Measurements from ENCODE around the gene MTIF3. TPM values are rescaled to one million over a fixed set of nuclear protein-coding genes. Genes with fewer than 3 reads are reported as not detected.
A peak's percentile ranks its signal among the peaks of the same experiment; 100 is the strongest.

Gene MTIF3
- polyA plus RNA-seq, 1 of the 3 experiments (the other 2 are of a cell fraction), result 29.5 TPM

DNA sequence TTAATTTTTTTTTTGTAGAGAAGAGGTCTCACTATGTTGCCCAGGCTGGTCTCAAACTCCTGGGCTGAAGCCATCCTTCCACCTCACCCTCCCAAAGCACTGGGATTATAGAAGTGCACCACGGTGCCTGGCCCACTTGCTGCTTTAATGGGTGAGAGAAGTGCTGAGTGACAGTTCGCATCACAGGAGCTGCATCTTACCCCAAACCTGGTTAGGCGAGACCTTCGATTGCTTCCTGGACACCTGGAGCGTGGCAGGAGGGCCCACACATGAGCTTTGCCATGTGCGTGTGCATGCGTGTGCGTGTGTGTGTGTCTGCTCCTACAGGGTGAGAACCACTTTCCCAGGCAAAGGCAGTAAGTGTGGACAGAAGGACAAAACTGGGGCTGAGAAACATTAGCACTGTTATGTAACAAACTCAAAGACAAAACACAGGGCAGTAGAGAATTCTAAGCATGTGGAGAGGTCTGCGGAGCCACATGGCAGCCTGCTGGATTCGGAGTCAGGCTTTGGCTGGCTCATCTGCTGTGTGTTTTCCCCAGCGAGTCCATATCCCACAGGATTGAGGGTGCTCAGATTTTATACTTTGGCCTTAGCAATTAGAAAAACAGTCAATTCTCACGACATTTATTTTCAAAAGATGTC lies 11.7 kb upstream of the MTIF3 start:
- DNase-seq, result no peak
- H3K9me2 ChIP-seq, result no peaks in the 10 kb centered on the region
- H3K27me3 ChIP-seq (ENCODE audit: insufficient read depth), result no peaks in the 10 kb centered on the region; the same call in 1 of the 2 replicates
- no peaks in the 10 kb centered on the region for H3K9me3 ChIP-seq
- peaks cover 0 to 3% of the 10 kb centered on the region in 2 experiments; a peak in 1 of 4 replicates for H3K4me1 ChIP-seq (ENCODE audit: control insufficient read depth in 1 of 2, insufficient read depth in 2 of 2, low read depth in 1 of 2, low read length in 1 of 2)
- no peak overlapping the region for H3K9ac ChIP-seq
- no peak overlapping the region for H3K4me3 ChIP-seq (ENCODE audit: low read depth in 2 of 2, low read length in 1 of 2)
- ChIA-PET CTCF (interaction anchor here (1.3 to 1.6 kb wide), 2 partner anchors 100 to 365 kb away, joined by 4 to 6 read pairs; no protein-coding TSS in a partner anchor), POLR2A (no interaction called here)
- H2AFZ ChIP-seq (ENCODE audit: low read depth), result 0 out of 2 replicates have a peak overlapping the region, but pooled peaks have one; percentile 23
- H3K4me2 ChIP-seq, result peak overlapping the region; percentile 24; the same call in 1 of the 2 replicates
- no peaks in the 10 kb centered on the region for H4K20me1 ChIP-seq (ENCODE audit: insufficient read depth)
- no peaks in the 10 kb centered on the region for H3K79me2 ChIP-seq (ENCODE audit: insufficient read depth)
- no peaks in the 10 kb centered on the region for H3K36me3 ChIP-seq (replicated peaks in 1 of 2; ENCODE audit: control insufficient read depth in 1 of 2, insufficient read depth in 2 of 2, low read length in 1 of 2)
- TF ChIP-seq, protein P1, sequence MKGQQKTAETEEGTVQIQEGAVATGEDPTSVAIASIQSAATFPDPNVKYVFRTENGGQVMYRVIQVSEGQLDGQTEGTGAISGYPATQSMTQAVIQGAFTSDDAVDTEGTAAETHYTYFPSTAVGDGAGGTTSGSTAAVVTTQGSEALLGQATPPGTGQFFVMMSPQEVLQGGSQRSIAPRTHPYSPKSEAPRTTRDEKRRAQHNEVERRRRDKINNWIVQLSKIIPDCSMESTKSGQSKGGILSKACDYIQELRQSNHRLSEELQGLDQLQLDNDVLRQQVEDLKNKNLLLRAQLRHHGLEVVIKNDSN (IDR thresholded peaks at IDR 0.05; ENCODE audit: borderline replicate concordance, low read depth), result no peak
- no peak for TF ChIP-seq RFX5 (IDR thresholded peaks at IDR 0.05; ENCODE audit: low read length)
- TF ChIP-seq JUND (IDR thresholded peaks at IDR 0.05), result no peak
- TF ChIP-seq SMC3 (IDR thresholded peaks at IDR 0.05; ENCODE audit: low read depth, low read length), result no peak
- no peak for TF ChIP-seq GATA2 (CRISPR knock-in tag; IDR thresholded peaks at IDR 0.05)
- TF ChIP-seq CHD2 (IDR thresholded peaks at IDR 0.05; ENCODE audit: low read length, partially characterized antibody), result no peak
- TF ChIP-seq NRF1 (IDR thresholded peaks at IDR 0.05; ENCODE audit: low read depth, low read length), result no peak
- no peak for TF ChIP-seq GABPA (IDR thresholded peaks at IDR 0.05; ENCODE audit: low read depth)
- TF ChIP-seq SIN3A (IDR thresholded peaks at IDR 0.05; ENCODE audit: borderline replicate concordance, low read depth, low read length), result no peak
- no peak for TF ChIP-seq POLR2AphosphoS5 (IDR thresholded peaks at IDR 0.05; ENCODE audit: low read depth, low read length)
- TF ChIP-seq, protein P2, sequence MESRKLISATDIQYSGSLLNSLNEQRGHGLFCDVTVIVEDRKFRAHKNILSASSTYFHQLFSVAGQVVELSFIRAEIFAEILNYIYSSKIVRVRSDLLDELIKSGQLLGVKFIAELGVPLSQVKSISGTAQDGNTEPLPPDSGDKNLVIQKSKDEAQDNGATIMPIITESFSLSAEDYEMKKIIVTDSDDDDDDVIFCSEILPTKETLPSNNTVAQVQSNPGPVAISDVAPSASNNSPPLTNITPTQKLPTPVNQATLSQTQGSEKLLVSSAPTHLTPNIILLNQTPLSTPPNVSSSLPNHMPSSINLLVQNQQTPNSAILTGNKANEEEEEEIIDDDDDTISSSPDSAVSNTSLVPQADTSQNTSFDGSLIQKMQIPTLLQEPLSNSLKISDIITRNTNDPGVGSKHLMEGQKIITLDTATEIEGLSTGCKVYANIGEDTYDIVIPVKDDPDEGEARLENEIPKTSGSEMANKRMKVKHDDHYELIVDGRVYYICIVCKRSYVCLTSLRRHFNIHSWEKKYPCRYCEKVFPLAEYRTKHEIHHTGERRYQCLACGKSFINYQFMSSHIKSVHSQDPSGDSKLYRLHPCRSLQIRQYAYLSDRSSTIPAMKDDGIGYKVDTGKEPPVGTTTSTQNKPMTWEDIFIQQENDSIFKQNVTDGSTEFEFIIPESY (IDR thresholded peaks at IDR 0.05; ENCODE audit: borderline replicate concordance, low read depth), result no peak
- TF ChIP-seq, protein P3, sequence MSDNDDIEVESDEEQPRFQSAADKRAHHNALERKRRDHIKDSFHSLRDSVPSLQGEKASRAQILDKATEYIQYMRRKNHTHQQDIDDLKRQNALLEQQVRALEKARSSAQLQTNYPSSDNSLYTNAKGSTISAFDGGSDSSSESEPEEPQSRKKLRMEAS (IDR thresholded peaks at IDR 0.05; ENCODE audit: low read depth), result no peak
- TF ChIP-seq, protein P4, sequence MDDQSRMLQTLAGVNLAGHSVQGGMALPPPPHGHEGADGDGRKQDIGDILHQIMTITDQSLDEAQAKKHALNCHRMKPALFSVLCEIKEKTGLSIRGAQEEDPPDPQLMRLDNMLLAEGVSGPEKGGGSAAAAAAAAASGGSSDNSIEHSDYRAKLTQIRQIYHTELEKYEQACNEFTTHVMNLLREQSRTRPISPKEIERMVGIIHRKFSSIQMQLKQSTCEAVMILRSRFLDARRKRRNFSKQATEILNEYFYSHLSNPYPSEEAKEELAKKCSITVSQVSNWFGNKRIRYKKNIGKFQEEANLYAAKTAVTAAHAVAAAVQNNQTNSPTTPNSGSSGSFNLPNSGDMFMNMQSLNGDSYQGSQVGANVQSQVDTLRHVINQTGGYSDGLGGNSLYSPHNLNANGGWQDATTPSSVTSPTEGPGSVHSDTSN (IDR thresholded peaks at IDR 0.05), result no peak
- TF ChIP-seq RCOR1 (IDR thresholded peaks at IDR 0.05; ENCODE audit: low read length), result no peak
- no peak for TF ChIP-seq YY1 (IDR thresholded peaks at IDR 0.05; ENCODE audit: low read depth)
- no peak for TF ChIP-seq MXI1 (IDR thresholded peaks at IDR 0.05; ENCODE audit: low read depth, low read length)
- TF ChIP-seq ELF1 (IDR thresholded peaks at IDR 0.05), result no peak
- no peak for TF ChIP-seq TAF1 (IDR thresholded peaks at IDR 0.05; ENCODE audit: borderline replicate concordance, low read depth, low read length)
- no peak for TF ChIP-seq RAD21 (IDR thresholded peaks at IDR 0.05; ENCODE audit: low read length)
- WGBS (ENCODE audit: low lambda C conversion rate), result 31% methylated on average over 11 of the region's 12 CpGs
- no peaks in the 10 kb centered on the region for H3F3A ChIP-seq (replicated peaks; ENCODE audit: insufficient read depth)
- no peak overlapping the region for H3K27ac ChIP-seq (ENCODE audit: low read depth in 2 of 2, low read length in 1 of 2)
